ENCODE data around the gene POU3F3. TPM values are rescaled to one million over a fixed set of nuclear protein-coding genes. Genes with fewer than 3 reads are reported as not detected.

The POU3F3 gene
- total RNA-seq, 1 donor from 2014 or later: 2.1 TPM

DNA sequence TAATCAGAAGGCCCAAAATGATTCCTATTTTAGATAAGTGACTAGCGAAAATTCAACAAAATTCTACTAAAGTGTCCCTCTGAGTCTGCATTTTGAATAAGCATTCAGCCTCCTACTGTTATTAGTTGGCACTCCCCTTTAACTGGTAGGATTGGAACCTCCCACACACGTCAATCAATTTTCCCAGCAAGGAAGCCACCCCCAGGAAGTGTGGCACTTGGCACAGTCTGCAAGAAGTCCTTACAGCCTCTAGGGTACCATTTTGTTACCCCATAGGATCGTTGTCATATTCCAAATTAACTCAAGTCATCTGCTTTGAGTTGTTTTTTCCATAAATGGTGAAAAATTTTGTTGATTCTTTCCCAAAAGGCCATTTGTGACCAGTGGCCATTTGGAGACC, 33.8 kb upstream of the POU3F3 start:
- no peak for TF ChIP-seq CTCF (conservative IDR thresholded peaks at IDR 0.05)
- DNase-seq (ENCODE audit: extremely low spot score, unreplicated experiment): no peak
- Mint-ChIP-seq H3K27ac (no peak overlapping the region), H3K27me3 (peaks cover 17% of the 10 kb centered on the region), H3K36me3 (no peaks in the 10 kb centered on the region), H3K4me3 (no peak overlapping the region), H3K9me3 (no peaks in the 10 kb centered on the region), H3K4me1 (ENCODE audit: unreplicated experiment) (no peaks in the 10 kb centered on the region)

GRCh38 chr2:104825124-104825865, 28.6 kb upstream of the POU3F3 start:
- Mint-ChIP-seq H3K9me3 (no peaks in the 10 kb centered on the region), H3K4me1 (ENCODE audit: unreplicated experiment) (no peaks in the 10 kb centered on the region), H3K36me3 (no peaks in the 10 kb centered on the region), H3K4me3 (no peak overlapping the region), H3K27me3 (peaks cover 28% of the 10 kb centered on the region), H3K27ac (no peak overlapping the region)
- DNase-seq (ENCODE audit: extremely low spot score, unreplicated experiment): no peak
- TF ChIP-seq CTCF (conservative IDR thresholded peaks at IDR 0.05): no peak

DNA sequence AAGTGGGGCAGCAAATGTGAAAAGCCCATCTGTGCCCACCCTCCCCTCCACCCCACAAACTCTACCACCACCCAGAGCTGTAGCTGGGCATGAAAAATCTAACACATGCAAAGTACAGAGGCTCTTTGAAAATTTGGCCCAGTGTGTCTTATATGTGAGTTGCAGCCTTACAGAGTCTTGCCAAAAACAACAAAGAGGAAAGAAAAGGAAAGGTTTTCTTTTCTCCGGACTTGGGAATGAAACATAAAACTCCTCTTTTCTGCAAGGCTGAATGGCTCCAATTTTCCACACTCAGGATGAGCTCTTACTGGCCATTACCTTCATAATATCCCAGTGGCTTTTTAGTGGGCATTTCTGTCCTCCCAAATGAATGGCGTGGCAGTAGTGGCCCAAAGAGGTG, 27.9 kb upstream of the POU3F3 start:
- Mint-ChIP-seq H3K36me3 (no peaks in the 10 kb centered on the region), H3K27ac (no peak overlapping the region)

GRCh38 chr2:104831742-104832141, 22.2 kb upstream of the POU3F3 start:
- Mint-ChIP-seq H3K9me3 (no peaks in the 10 kb centered on the region), H3K4me3 (no peak overlapping the region), H3K27me3 (peaks cover 47% of the 10 kb centered on the region), H3K27ac (no peak overlapping the region), H3K36me3 (no peaks in the 10 kb centered on the region), H3K4me1 (ENCODE audit: unreplicated experiment) (no peaks in the 10 kb centered on the region)
- no peak for DNase-seq (ENCODE audit: extremely low spot score, unreplicated experiment)
- TF ChIP-seq CTCF (conservative IDR thresholded peaks at IDR 0.05): no peak

More for the DNA sequence above, 27.9 kb upstream of the POU3F3 start:
- peaks cover 24% of the 10 kb centered on the region for H3K27me3 Mint-ChIP-seq
- TF ChIP-seq CTCF (conservative IDR thresholded peaks at IDR 0.05): no peak
- H3K4me1 Mint-ChIP-seq (ENCODE audit: unreplicated experiment): no peaks in the 10 kb centered on the region
- no peak overlapping the region for H3K4me3 Mint-ChIP-seq
- no peak for DNase-seq (ENCODE audit: extremely low spot score, unreplicated experiment)
- H3K9me3 Mint-ChIP-seq: no peaks in the 10 kb centered on the region

GRCh38 chr2:104834431-104835153, 19.3 kb upstream of the POU3F3 start:
- Mint-ChIP-seq H3K27me3 (peaks cover 51% of the 10 kb centered on the region), H3K4me1 (ENCODE audit: unreplicated experiment) (no peaks in the 10 kb centered on the region), H3K9me3 (no peaks in the 10 kb centered on the region), H3K36me3 (no peaks in the 10 kb centered on the region), H3K4me3 (no peak overlapping the region), H3K27ac (no peak overlapping the region)
- no peak for DNase-seq (ENCODE audit: extremely low spot score, unreplicated experiment)
- TF ChIP-seq CTCF (conservative IDR thresholded peaks at IDR 0.05): no peak

All from type B pancreatic cell (in vitro differentiated cells).